ENCODE results near the gene TSHZ3. TPM values are rescaled to one million over a fixed set of nuclear protein-coding genes. Genes with fewer than 3 reads are reported as not detected.

The TSHZ3 gene
- total and polyA plus RNA-seq, 2 donors, result 0.28 to 1.1 TPM

- DNase-seq (ENCODE audit: low read depth in 6 of 9, low spot score in 9 of 9), result no peak
- H3K27ac ChIP-seq (ENCODE audit: low read depth in 1 of 2, low read length in 1 of 2), result no peak overlapping the region
- no peaks in the 10 kb centered on the region for H3K9me3 ChIP-seq (ENCODE audit: control insufficient read depth in 2 of 2, insufficient read depth in 1 of 2, low read length in 1 of 2)
- no peak overlapping the region for H3K4me3 ChIP-seq (ENCODE audit: low read length in 2 of 2)
- H3K27me3 ChIP-seq (ENCODE audit: control insufficient read depth in 2 of 2, insufficient read depth in 1 of 2, low read length in 1 of 2), result peaks cover 62 to 81% of the 10 kb centered on the region in 2 donors
- 4% methylated on average over 33 of the region's 33 CpGs for WGBS
- no peaks in the 10 kb centered on the region for H3K36me3 ChIP-seq (ENCODE audit: control insufficient read depth in 2 of 2, insufficient read depth in 2 of 2, low read length in 1 of 2)
- no peaks in the 10 kb centered on the region for H3K4me1 ChIP-seq (ENCODE audit: control insufficient read depth in 2 of 2, insufficient read depth in 2 of 2, low read length in 2 of 2)
These were observed 7.5 kb upstream of the TSHZ3 start for GRCh38 chr19:31356587-31357314.

GRCh38 chr19:31355665-31356289 is 6.5 kb upstream of the TSHZ3 start:
- no peaks in the 10 kb centered on the region for H3K4me1 ChIP-seq (ENCODE audit: control insufficient read depth in 2 of 2, insufficient read depth in 2 of 2, low read length in 2 of 2)
- 15% methylated on average over 22 of the region's 22 CpGs for WGBS
- no peak overlapping the region for H3K4me3 ChIP-seq (ENCODE audit: low read length in 2 of 2)
- DNase-seq (ENCODE audit: low read depth in 6 of 9, low spot score in 9 of 9), result no peak
- no peaks in the 10 kb centered on the region for H3K9me3 ChIP-seq (ENCODE audit: control insufficient read depth in 2 of 2, insufficient read depth in 1 of 2, low read length in 1 of 2)
- H3K36me3 ChIP-seq (ENCODE audit: control insufficient read depth in 2 of 2, insufficient read depth in 2 of 2, low read length in 1 of 2), result no peaks in the 10 kb centered on the region
- H3K27ac ChIP-seq (ENCODE audit: low read depth in 1 of 2, low read length in 1 of 2), result no peak overlapping the region
- peaks cover 70 to 88% of the 10 kb centered on the region in 2 donors for H3K27me3 ChIP-seq (ENCODE audit: control insufficient read depth in 2 of 2, insufficient read depth in 1 of 2, low read length in 1 of 2)

GRCh38 chr19:31354799-31355664 is 5.8 kb upstream of the TSHZ3 start:
- Histone ChIP-seq H3K4me3 (ENCODE audit: low read length in 2 of 2) (no peak overlapping the region), H3K9me3 (ENCODE audit: control insufficient read depth in 2 of 2, insufficient read depth in 1 of 2, low read length in 1 of 2) (no peaks in the 10 kb centered on the region), H3K36me3 (ENCODE audit: control insufficient read depth in 2 of 2, insufficient read depth in 2 of 2, low read length in 1 of 2) (no peaks in the 10 kb centered on the region), H3K27me3 (ENCODE audit: control insufficient read depth in 2 of 2, insufficient read depth in 1 of 2, low read length in 1 of 2) (peaks cover 73 to 90% of the 10 kb centered on the region in 2 donors), H3K4me1 (ENCODE audit: control insufficient read depth in 2 of 2, insufficient read depth in 2 of 2, low read length in 2 of 2) (no peaks in the 10 kb centered on the region), H3K27ac (ENCODE audit: low read depth in 1 of 2, low read length in 1 of 2) (no peak overlapping the region)
- WGBS, result 8% methylated on average over 25 of the region's 25 CpGs
- no peak for DNase-seq (ENCODE audit: low read depth in 6 of 9, low spot score in 9 of 9)

- WGBS, result 11% methylated on average over 10 of the region's 10 CpGs
- no peaks in the 10 kb centered on the region for H3K36me3 ChIP-seq (ENCODE audit: control insufficient read depth in 2 of 2, insufficient read depth in 2 of 2, low read length in 1 of 2)
- H3K27ac ChIP-seq (ENCODE audit: low read depth in 1 of 2, low read length in 1 of 2), result no peak overlapping the region
- H3K27me3 ChIP-seq (ENCODE audit: control insufficient read depth in 2 of 2, insufficient read depth in 1 of 2, low read length in 1 of 2), result peaks cover 80 to 89% of the 10 kb centered on the region in 2 donors
- no peaks in the 10 kb centered on the region for H3K9me3 ChIP-seq (ENCODE audit: control insufficient read depth in 2 of 2, insufficient read depth in 1 of 2, low read length in 1 of 2)
- H3K4me1 ChIP-seq (ENCODE audit: control insufficient read depth in 2 of 2, insufficient read depth in 2 of 2, low read length in 2 of 2), result no peaks in the 10 kb centered on the region
- DNase-seq (ENCODE audit: low read depth in 6 of 9, low spot score in 9 of 9), result no peak
- H3K4me3 ChIP-seq (ENCODE audit: low read length in 2 of 2), result no peak overlapping the region
These were observed 5.1 kb upstream of the TSHZ3 start for GRCh38 chr19:31354316-31354715.

GRCh38 chr19:31353833-31354232 is 4.6 kb upstream of the TSHZ3 start:
- Histone ChIP-seq H3K27ac (ENCODE audit: low read depth in 1 of 2, low read length in 1 of 2) (no peak overlapping the region), H3K36me3 (ENCODE audit: control insufficient read depth in 2 of 2, insufficient read depth in 2 of 2, low read length in 1 of 2) (no peaks in the 10 kb centered on the region), H3K9me3 (ENCODE audit: control insufficient read depth in 2 of 2, insufficient read depth in 1 of 2, low read length in 1 of 2) (no peaks in the 10 kb centered on the region), H3K4me1 (ENCODE audit: control insufficient read depth in 2 of 2, insufficient read depth in 2 of 2, low read length in 2 of 2) (no peaks in the 10 kb centered on the region), H3K4me3 (ENCODE audit: low read length in 2 of 2) (no peak overlapping the region), H3K27me3 (ENCODE audit: control insufficient read depth in 2 of 2, insufficient read depth in 1 of 2, low read length in 1 of 2) (peaks cover 85 to 92% of the 10 kb centered on the region in 2 donors)
- 2% methylated on average over 10 of the region's 10 CpGs for WGBS
- no peak for DNase-seq (ENCODE audit: low read depth in 6 of 9, low spot score in 9 of 9)

GRCh38 chr19:31352782-31353651 is 3.8 kb upstream of the TSHZ3 start:
- H3K36me3 ChIP-seq (ENCODE audit: control insufficient read depth in 2 of 2, insufficient read depth in 2 of 2, low read length in 1 of 2), result no peaks in the 10 kb centered on the region
- no peak for DNase-seq (ENCODE audit: low read depth in 6 of 9, low spot score in 9 of 9)
- H3K27me3 ChIP-seq (ENCODE audit: control insufficient read depth in 2 of 2, insufficient read depth in 1 of 2, low read length in 1 of 2), result peaks cover 93% of the 10 kb centered on the region in 2 donors
- H3K4me3 ChIP-seq (ENCODE audit: low read length in 2 of 2), result no peak overlapping the region
- no peaks in the 10 kb centered on the region for H3K4me1 ChIP-seq (ENCODE audit: control insufficient read depth in 2 of 2, insufficient read depth in 2 of 2, low read length in 2 of 2)
- H3K9me3 ChIP-seq (ENCODE audit: control insufficient read depth in 2 of 2, insufficient read depth in 1 of 2, low read length in 1 of 2), result no peaks in the 10 kb centered on the region
- H3K27ac ChIP-seq (ENCODE audit: low read depth in 1 of 2, low read length in 1 of 2), result no peak overlapping the region
- 7% methylated on average over 43 of the region's 43 CpGs for WGBS

- H3K9me3 ChIP-seq (ENCODE audit: control insufficient read depth in 2 of 2, insufficient read depth in 1 of 2, low read length in 1 of 2), result no peaks in the 10 kb centered on the region
- 20% methylated on average over 14 of the region's 14 CpGs for WGBS
- no peaks in the 10 kb centered on the region for H3K36me3 ChIP-seq (ENCODE audit: control insufficient read depth in 2 of 2, insufficient read depth in 2 of 2, low read length in 1 of 2)
- peaks cover 93 to 98% of the 10 kb centered on the region in 2 donors for H3K27me3 ChIP-seq (ENCODE audit: control insufficient read depth in 2 of 2, insufficient read depth in 1 of 2, low read length in 1 of 2)
- DNase-seq (ENCODE audit: low read depth in 6 of 9, low spot score in 9 of 9), result no peak
- no peak overlapping the region for H3K4me3 ChIP-seq (ENCODE audit: low read length in 2 of 2)
- H3K4me1 ChIP-seq (ENCODE audit: control insufficient read depth in 2 of 2, insufficient read depth in 2 of 2, low read length in 2 of 2), result no peaks in the 10 kb centered on the region
- H3K27ac ChIP-seq (ENCODE audit: low read depth in 1 of 2, low read length in 1 of 2), result no peak overlapping the region
These were observed 3.1 kb upstream of the TSHZ3 start for GRCh38 chr19:31352296-31352781.

GRCh38 chr19:31351855-31352195 is 2.6 kb upstream of the TSHZ3 start:
- peaks cover 92 to 98% of the 10 kb centered on the region in 2 donors for H3K27me3 ChIP-seq (ENCODE audit: control insufficient read depth in 2 of 2, insufficient read depth in 1 of 2, low read length in 1 of 2)
- H3K27ac ChIP-seq (ENCODE audit: low read depth in 1 of 2, low read length in 1 of 2), result no peak overlapping the region
- WGBS, result 4% methylated on average over 29 of the region's 29 CpGs
- H3K4me1 ChIP-seq (ENCODE audit: control insufficient read depth in 2 of 2, insufficient read depth in 2 of 2, low read length in 2 of 2), result no peaks in the 10 kb centered on the region
- no peak overlapping the region for H3K4me3 ChIP-seq (ENCODE audit: low read length in 2 of 2)
- no peaks in the 10 kb centered on the region for H3K9me3 ChIP-seq (ENCODE audit: control insufficient read depth in 2 of 2, insufficient read depth in 1 of 2, low read length in 1 of 2)
- DNase-seq (ENCODE audit: low read depth in 6 of 9, low spot score in 9 of 9), result no peak
- no peaks in the 10 kb centered on the region for H3K36me3 ChIP-seq (ENCODE audit: control insufficient read depth in 2 of 2, insufficient read depth in 2 of 2, low read length in 1 of 2)
